Measurements from ENCODE around the gene AEBP1. TPM values are rescaled to one million over a fixed set of nuclear protein-coding genes. Genes with fewer than 3 reads are reported as not detected.

AEBP1 gene
- total and polyA plus RNA-seq, 9 donors: 137 to 563 (median 283) TPM

DNA sequence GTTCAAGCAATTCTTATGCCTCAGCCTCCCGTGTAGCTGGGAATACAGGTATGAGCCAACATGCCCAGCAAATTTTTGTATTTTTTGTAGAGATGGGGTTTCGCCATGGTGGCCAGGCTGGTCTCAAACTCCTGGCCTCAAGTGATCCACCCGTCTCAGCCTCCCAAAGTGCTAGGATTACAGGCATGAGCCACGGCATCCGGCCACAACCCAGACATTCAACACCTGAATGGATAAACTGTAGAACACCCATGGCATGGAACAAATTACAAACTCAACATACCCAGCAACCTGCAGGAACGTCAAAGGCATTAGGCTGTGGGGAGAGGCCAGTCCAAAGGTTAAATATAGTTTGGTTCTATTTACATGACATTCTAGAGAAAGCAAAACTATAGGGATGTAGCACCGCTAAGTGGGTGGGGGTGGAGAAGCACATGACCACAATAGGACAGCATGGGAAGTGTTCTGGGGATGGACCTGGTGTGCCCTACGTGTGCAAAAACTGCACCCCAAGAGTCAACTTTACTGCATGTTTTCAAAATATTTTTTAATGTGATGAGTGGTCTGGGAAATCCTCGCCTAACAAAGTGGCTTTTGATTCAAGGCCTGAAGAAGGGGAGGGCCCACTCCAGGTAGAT lies 32.3 kb upstream of the AEBP1 start:
- Histone ChIP-seq H3K4me1 (ENCODE audit: insufficient read depth) (no peaks in the 10 kb centered on the region), H3K36me3 (no peaks in the 10 kb centered on the region), H3K4me3 (no peak overlapping the region), H3K9me3 (no peaks in the 10 kb centered on the region), H3K27me3 (no peaks in the 10 kb centered on the region), H3K27ac (no peak overlapping the region)
- peak in 1 of 5 donors; percentile 20 for DNase-seq
- TF ChIP-seq, protein P1, sequence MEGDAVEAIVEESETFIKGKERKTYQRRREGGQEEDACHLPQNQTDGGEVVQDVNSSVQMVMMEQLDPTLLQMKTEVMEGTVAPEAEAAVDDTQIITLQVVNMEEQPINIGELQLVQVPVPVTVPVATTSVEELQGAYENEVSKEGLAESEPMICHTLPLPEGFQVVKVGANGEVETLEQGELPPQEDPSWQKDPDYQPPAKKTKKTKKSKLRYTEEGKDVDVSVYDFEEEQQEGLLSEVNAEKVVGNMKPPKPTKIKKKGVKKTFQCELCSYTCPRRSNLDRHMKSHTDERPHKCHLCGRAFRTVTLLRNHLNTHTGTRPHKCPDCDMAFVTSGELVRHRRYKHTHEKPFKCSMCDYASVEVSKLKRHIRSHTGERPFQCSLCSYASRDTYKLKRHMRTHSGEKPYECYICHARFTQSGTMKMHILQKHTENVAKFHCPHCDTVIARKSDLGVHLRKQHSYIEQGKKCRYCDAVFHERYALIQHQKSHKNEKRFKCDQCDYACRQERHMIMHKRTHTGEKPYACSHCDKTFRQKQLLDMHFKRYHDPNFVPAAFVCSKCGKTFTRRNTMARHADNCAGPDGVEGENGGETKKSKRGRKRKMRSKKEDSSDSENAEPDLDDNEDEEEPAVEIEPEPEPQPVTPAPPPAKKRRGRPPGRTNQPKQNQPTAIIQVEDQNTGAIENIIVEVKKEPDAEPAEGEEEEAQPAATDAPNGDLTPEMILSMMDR (IDR thresholded peaks at IDR 0.05): no peak
- WGBS, 3 donors: 66 to 68% (median 66%) methylated on average over 9 of the region's 9 CpGs
- intact Hi-C loops (cut with DNase I): loop anchor here in 1 of 4 donors (5.0 kb wide), 2 partner anchors 35 to 125 kb away; no protein-coding TSS in a partner anchor

DNA sequence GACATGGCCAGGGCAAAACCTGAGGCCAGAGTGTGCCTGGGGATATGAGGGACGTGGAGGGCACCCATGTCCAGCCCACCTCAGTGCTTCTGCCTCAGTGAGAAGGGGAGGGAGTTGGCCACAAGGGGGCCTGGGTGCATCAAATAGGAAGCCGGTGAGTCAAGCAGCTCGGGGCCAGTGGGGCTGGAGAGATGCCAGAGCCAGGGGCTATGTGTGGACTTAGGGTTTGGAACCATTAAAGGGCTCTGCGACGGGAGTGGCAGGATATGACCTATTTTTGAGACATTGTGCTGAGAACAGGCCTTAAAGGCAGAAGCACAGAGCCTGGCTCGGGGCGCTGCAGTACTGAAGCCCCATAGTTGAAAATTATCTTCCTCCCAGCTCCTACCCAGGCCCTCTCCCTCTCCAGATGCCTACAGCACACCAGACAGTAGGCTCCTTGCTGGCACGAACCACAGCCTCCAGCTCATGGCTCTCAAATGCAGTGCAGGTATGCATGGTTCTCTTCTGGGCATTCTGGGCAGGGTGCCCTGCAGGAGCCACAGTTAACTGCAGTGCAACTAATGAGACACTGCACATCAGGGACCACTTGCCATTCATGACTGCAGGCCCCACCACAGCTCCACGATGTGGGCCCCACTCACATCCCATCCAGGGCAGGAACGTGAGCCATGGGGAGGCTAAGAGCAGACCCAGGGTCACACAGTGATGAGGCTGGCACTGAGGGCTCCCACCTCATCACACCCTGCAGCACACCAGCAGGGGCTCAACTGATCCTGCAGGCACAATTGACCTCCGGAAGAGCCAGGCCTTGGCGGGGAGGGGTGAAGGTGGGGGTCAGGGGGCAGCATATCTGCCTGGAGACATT lies 31.5 kb upstream of the AEBP1 start:
- H3K36me3 ChIP-seq: no peaks in the 10 kb centered on the region
- 33 to 38% (median 37%) methylated on average over 12 of the region's 12 CpGs for WGBS, 3 donors
- peak; percentile 78 to 89 (median 84) for DNase-seq
- H3K4me3 ChIP-seq: no peak overlapping the region
- peak overlapping the region in 1 of 2 donors; percentile 35 for H3K27ac ChIP-seq
- no peaks in the 10 kb centered on the region for H3K4me1 ChIP-seq (ENCODE audit: insufficient read depth)
- H3K27me3 ChIP-seq: no peaks in the 10 kb centered on the region
- TF ChIP-seq, protein P1 (IDR thresholded peaks at IDR 0.05): peak; percentile 37 to 73 (median 56)
- TF ChIP-seq EP300 (IDR thresholded peaks at IDR 0.05) (no peak), POLR2A (IDR thresholded peaks at IDR 0.05) (no peak)
- H3K9me3 ChIP-seq: no peaks in the 10 kb centered on the region
- intact Hi-C loops (cut with DNase I): loop anchor here in 1 of 4 donors (5.0 kb wide), 2 partner anchors 35 to 125 kb away; no protein-coding TSS in a partner anchor

DNA sequence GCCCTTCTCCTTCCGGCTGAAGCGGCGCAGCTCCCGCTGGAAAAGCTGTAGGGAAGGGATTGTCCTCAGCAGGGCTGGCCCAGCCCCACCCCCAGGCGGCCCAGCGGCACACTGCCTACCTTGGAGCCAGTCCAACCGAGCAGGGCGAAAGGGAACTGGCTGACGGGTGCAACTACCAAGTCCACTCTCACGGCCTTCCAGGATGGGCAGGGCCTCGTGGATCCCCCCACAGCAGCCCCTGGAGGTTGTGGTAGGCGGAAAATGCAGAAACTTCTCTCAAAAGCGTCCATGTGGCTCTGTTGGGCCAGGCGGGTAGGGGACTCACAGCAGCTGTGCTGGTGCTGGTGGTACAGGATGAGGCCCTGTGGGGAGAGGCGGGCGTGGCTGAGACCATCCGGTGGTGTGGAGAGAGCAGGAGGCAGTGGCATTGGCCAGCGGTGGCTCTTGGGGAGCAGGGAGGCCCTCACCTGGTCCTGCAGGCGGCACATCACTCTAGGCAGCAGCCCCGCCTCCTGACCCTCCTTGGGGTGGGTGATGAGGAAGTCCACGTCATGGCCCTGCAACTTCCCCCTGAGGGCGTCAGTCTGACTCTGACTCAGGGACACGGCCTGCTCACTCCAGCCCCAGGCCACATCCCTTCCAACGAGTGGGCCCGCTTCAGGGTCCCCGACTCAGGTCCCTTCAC lies 30.3 kb upstream of the AEBP1 start:
- 72 to 77% (median 75%) methylated on average over 21 to 26 of the region's 26 CpGs for WGBS, 3 donors
- Histone ChIP-seq H3K9me3 (no peaks in the 10 kb centered on the region), H3K27ac (no peak overlapping the region), H3K4me3 (no peak overlapping the region), H3K36me3 (no peaks in the 10 kb centered on the region), H3K27me3 (no peaks in the 10 kb centered on the region), H3K4me1 (ENCODE audit: insufficient read depth) (no peaks in the 10 kb centered on the region)
- DNase-seq: peak in 2 of 5 donors; percentile 48 to 54
- no peak for TF ChIP-seq EP300 (IDR thresholded peaks at IDR 0.05)
- no peak for TF ChIP-seq POLR2A (IDR thresholded peaks at IDR 0.05)
- TF ChIP-seq, protein P1 (IDR thresholded peaks at IDR 0.05): no peak
- intact Hi-C loops (cut with DNase I): loop anchor here in 1 of 4 donors (5.0 kb wide), 2 partner anchors 33 to 123 kb away; no protein-coding TSS in a partner anchor

DNA sequence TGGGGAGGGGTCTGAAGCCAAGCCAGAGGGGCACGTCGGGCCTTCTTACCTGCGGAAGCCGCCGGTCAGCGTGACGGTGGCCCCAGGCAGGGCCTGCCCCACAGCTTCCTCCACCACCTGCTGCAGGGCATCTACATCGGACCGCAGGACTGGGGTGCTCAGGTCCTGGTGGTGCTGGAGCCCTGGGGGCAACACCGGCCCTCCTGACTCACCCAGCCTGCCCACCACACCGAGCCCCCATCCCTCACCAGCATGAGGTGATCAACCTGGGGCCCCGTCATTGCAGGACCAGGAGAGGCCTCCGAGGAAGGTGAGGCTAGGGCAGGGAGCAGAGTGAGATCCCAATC lies 29.8 kb upstream of the AEBP1 start:
- Histone ChIP-seq H3K9me3 (no peaks in the 10 kb centered on the region), H3K27me3 (no peaks in the 10 kb centered on the region), H3K4me3 (no peak overlapping the region), H3K4me1 (ENCODE audit: insufficient read depth) (no peaks in the 10 kb centered on the region), H3K27ac (no peak overlapping the region), H3K36me3 (no peaks in the 10 kb centered on the region)
- 56 to 89% (median 88%) methylated on average over 4 to 13 of the region's 13 CpGs for WGBS, 3 donors
- no peak for DNase-seq
- no peak for TF ChIP-seq EP300 (IDR thresholded peaks at IDR 0.05)
- no peak for TF ChIP-seq POLR2A (IDR thresholded peaks at IDR 0.05)
- TF ChIP-seq, protein P1 (IDR thresholded peaks at IDR 0.05): no peak
- intact Hi-C loops (cut with DNase I): loop anchor here in 1 of 4 donors (5.0 kb wide), 2 partner anchors 33 to 123 kb away; no protein-coding TSS in a partner anchor
